GM12892 (cell line): Measurements from ENCODE around the gene MEX3D.

Source experiments
- POLR2A ChIP-seq: IDR thresholded peaks from 2 replicates; pipeline ENCODE4 v1.6.1; 2011; ENCODE audit warnings: low read depth, low read length, control low read depth
- POLR2AphosphoS5 ChIP-seq: IDR thresholded peaks from 2 replicates; pipeline ENCODE4 v1.6.1; 2011; ENCODE audit warnings: low read depth, low read length, control low read depth
- TAF1 ChIP-seq: IDR thresholded peaks from 2 replicates; pipeline ENCODE4 v1.6.1; 2011; ENCODE audit warnings: low read depth, mild to moderate bottlenecking, control low read depth, low read length, borderline replicate concordance

DNA sequence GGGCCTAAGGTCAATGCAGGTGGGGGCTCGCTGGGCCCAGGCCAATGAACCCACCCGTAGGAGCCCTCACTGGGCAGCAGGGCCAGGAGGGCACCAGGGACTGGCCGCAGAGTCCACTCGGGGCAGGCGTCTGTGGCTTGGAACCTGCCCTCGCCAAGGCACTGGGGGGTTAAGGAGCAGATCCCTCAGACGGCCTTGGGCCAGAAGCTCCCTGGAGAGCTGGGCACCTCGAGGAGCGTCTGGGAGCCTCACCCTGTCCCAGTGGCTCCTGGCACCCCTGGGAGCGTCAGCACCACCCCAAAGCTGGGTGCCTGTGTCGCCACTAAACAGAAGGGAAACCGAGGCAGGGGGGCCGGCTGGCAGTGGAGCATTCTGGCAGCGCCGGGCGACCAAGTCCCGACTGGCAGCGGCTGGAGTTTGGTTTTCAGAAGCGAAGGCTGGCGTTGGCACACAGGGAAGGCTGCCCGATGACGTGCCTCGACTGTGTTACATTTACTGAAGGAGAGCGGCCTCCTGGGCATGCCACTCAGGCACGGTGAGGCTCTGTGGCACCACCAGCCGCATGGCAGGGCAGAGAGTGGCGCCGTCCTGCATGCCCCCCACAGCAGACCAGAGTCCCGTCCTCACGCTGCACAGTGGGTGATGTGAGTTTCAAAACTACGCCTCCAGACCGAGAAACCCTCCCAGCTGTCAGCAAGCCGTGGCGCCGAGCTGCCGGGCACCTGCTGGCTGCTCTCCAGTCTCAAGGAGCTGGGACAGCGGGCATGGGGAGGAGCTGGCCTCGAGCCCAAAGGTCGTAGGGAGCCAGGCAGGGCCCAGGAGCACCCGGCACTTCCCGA is 9.2 kb upstream of the MEX3D start:
- TF ChIP-seq POLR2AphosphoS5 (no peak), POLR2A (no peak), TAF1 (no peak)
